Lower leg skin (tissue), 3 donors: ENCODE data around the gene MOCS1.

Source experiments
- POLR2A ChIP-seq, 2 donors: fragments of 450-650 bp; IDR thresholded peaks; one replicate each; pipeline ENCODE4 v1.6.1; 2016 to 2017; ENCODE audit warnings: antibody characterized with exemption in 2 of 2, mild to moderate bottlenecking in 1 of 2, moderate library complexity in 1 of 2
- TF ChIP-seq, protein P1 (sequence below), 3 donors: fragments of 450-650 bp; IDR thresholded peaks; one replicate each; pipeline ENCODE4 v1.5.1; 2016; ENCODE audit warnings: antibody characterized with exemption in 3 of 3, mild to moderate bottlenecking in 3 of 3, moderate library complexity in 2 of 3

DNA sequence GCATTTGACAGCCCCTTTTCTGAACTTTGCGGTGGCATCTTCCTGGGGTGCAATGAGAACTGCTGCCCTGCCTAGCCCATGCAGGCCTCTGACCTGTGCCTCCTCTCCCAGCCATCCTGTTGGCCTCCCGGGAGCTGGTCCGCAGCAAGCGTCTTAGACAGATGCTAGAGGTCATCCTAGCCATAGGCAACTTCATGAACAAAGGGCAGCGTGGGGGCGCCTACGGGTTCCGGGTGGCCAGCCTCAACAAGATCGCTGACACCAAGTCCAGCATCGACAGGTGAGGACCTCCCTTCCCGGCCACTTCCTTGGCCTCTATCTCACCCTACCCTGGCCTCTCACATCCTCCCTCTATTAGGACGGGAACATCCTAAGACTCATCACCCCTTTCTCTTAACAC, 37.6 kb downstream of the MOCS1 start:
- TF ChIP-seq, protein P1, sequence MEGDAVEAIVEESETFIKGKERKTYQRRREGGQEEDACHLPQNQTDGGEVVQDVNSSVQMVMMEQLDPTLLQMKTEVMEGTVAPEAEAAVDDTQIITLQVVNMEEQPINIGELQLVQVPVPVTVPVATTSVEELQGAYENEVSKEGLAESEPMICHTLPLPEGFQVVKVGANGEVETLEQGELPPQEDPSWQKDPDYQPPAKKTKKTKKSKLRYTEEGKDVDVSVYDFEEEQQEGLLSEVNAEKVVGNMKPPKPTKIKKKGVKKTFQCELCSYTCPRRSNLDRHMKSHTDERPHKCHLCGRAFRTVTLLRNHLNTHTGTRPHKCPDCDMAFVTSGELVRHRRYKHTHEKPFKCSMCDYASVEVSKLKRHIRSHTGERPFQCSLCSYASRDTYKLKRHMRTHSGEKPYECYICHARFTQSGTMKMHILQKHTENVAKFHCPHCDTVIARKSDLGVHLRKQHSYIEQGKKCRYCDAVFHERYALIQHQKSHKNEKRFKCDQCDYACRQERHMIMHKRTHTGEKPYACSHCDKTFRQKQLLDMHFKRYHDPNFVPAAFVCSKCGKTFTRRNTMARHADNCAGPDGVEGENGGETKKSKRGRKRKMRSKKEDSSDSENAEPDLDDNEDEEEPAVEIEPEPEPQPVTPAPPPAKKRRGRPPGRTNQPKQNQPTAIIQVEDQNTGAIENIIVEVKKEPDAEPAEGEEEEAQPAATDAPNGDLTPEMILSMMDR (IDR thresholded peaks at IDR 0.05) = no peak
- TF ChIP-seq POLR2A (IDR thresholded peaks at IDR 0.05) = no peak
